H1 (cell line): ENCODE measurements around the gene GRK6. TPM values are rescaled to one million over a fixed set of nuclear protein-coding genes. Genes with fewer than 3 reads are reported as not detected.

Source experiments
- ATF3 ChIP-seq: IDR thresholded peaks from 2 replicates; pipeline ENCODE4 v1.6.1; 2011; ENCODE audit warnings: low read depth, mild to moderate bottlenecking, low read length; ENCODE audit not compliant: insufficient read depth
- CHD2 ChIP-seq: IDR thresholded peaks from 2 replicates; pipeline ENCODE4 v1.6.1; 2012; ENCODE audit warnings: low read length, improper control_type of control experiment
- MAX ChIP-seq: IDR thresholded peaks from 2 replicates; pipeline ENCODE4 v1.6.1; 2012; ENCODE audit warnings: inconsistent platforms
- NANOG ChIP-seq: IDR thresholded peaks from 2 replicates; pipeline ENCODE4 v1.6.1; 2011; ENCODE audit warnings: low read length, low read depth, mild to moderate bottlenecking, inconsistent platforms; ENCODE audit not compliant: insufficient read depth, poor library complexity, severe bottlenecking
- SIX5 ChIP-seq: IDR thresholded peaks from 2 replicates; pipeline ENCODE4 v1.6.1; 2011; ENCODE audit warnings: mild to moderate bottlenecking, low read depth, low read length
- USF2 ChIP-seq: IDR thresholded peaks from 2 replicates; pipeline ENCODE4 v1.6.1; 2011; ENCODE audit warnings: low read length, improper control_type of control experiment
- polyA plus RNA-seq, 7 experiments: library from polyadenylated mRNA; depleted of rRNA in 3 of 7; stranded (reverse) in 5 of 7; unstranded in 2 of 7; fragments of >200 nt in 5 of 7; fragments of 200-250 nt in 2 of 7; gene quantifications; 1 replicate in 5 of 7; 2 replicates in 1 of 7; 4 replicates in 1 of 7; pipeline versions ENCODE4 v1.2.1 to v1.2.3, GENCODE V29; 2011 to 2013; ENCODE audit warnings: missing spikeins in 2 of 7, mixed read lengths in 2 of 7
- total RNA-seq: library from RNA; stranded (reverse); fragmentation: NEBNext Ultra II Directional; extraction: Animal tissue kit (Norgen Biotek cat#: 25700); gene quantifications from 2 replicates; pipeline ENCODE4 v1.2.1, GENCODE V29; 2021

GRK6 gene
- total and polyA plus RNA-seq, 2 of the 8 experiments (the other 6 are each of a cell fraction or from before 2014, with no cell fraction given): 31.8 to 57.8 TPM

- no peak for TF ChIP-seq MAX
- no peak for TF ChIP-seq NANOG
- no peak for TF ChIP-seq SIX5
- TF ChIP-seq USF2: no peak
- TF ChIP-seq CHD2: no peak
- TF ChIP-seq ATF3: no peak
Observed at GRCh38 chr5:177409043-177409801, 17.3 kb upstream of the GRK6 start, which contains the start of gene F12 (continued).
